Heart right ventricle (tissue), 16 donors: ENCODE data around the gene FGF9. TPM values are rescaled to one million over a fixed set of nuclear protein-coding genes. Genes with fewer than 3 reads are reported as not detected.

Experiments used
- ATAC-seq, 8 donors: fragments of 200-7000 bp; cut with Tn5 transposase; one replicate each; pipeline ENCODE4 v1.9.1; 2020; ENCODE audit warnings: mild to moderate bottlenecking in 8 of 8, moderate library complexity in 8 of 8, moderate number of reproducible peaks in 1 of 8
- DNase-seq, 2 donors: peaks; one replicate each; pipeline ENCODE4 v3.0.0-alpha.2; 2020
- H3K27ac ChIP-seq, 10 donors: fragments of 200-600 bp; sonication (generic) in 2 of 10; one replicate each; pipeline versions ENCODE4 v1.5.0 to v1.8.0; 2020 to 2022; ENCODE audit warnings: mild to moderate bottlenecking in 3 of 10
- H3K27me3 ChIP-seq, 7 donors: fragments of 200-600 bp; one replicate each; pipeline ENCODE4 v1.8.0; 2021 to 2022; ENCODE audit warnings: mild to moderate bottlenecking in 2 of 7
- H3K36me3 ChIP-seq, 9 donors: fragments of 200-600 bp; sonication (generic) in 1 of 9; one replicate each; pipeline versions ENCODE4 v1.5.0 to v1.8.0; 2020 to 2022; ENCODE audit warnings: mild to moderate bottlenecking in 2 of 9
- H3K4me1 ChIP-seq, 9 donors: fragments of 200-600 bp; sonication (generic) in 1 of 9; one replicate each; pipeline versions ENCODE4 v1.5.0 to v1.8.0; 2020 to 2022; ENCODE audit warnings: mild to moderate bottlenecking in 4 of 9
- H3K4me3 ChIP-seq, 10 donors: fragments of 200-600 bp; sonication (generic) in 2 of 10; one replicate each; pipeline versions ENCODE4 v1.5.0 to v1.8.0; 2020 to 2022; ENCODE audit warnings: mild to moderate bottlenecking in 7 of 10, moderate library complexity in 2 of 10
- H3K9me3 ChIP-seq, 11 donors: fragments of 200-600 bp in 10 of 11; sonication (generic) in 2 of 11; one replicate each; pipeline versions ENCODE4 v1.5.0 to v1.8.0; 2013 to 2022; ENCODE audit warnings: mild to moderate bottlenecking in 2 of 11, control low read depth in 1 of 11, moderate library complexity in 1 of 11
- CTCF ChIP-seq, 9 donors: fragments of 200-600 bp; sonication (generic) in 2 of 9; IDR thresholded peaks; one replicate each; pipeline versions ENCODE4 v1.5.0 to v1.8.0; 2021 to 2022; ENCODE audit warnings: antibody characterized with exemption in 9 of 9, mild to moderate bottlenecking in 5 of 9, moderate library complexity in 1 of 9
- WGBS, 2 donors: extraction: QIAGEN DNeasy Blood & Tissue Kit; methylation state at CpG; one replicate each; pipeline ENCODE4 v1.1.7; 2013; ENCODE audit warnings: inconsistent platforms in 1 of 2; 5-methylcytosine and 5-hydroxymethylcytosine counted together
- intact Hi-C, 10 donors: fragments of 100-400 bp; cut with DNase I; formaldehyde crosslinking; loops; one replicate each; pipeline versions ENCODE4 v1.11.1 to v1.14.2; 2022
- polyA plus RNA-seq, 2 donors: library from polyadenylated mRNA; stranded (reverse); fragments of 200-250 nt; gene quantifications; one replicate each; pipeline ENCODE4 v1.2.3, GENCODE V29; 2013
- total RNA-seq, 10 donors: library from RNA; stranded (reverse); fragmentation: NEBNext Ultra II Directional in 3 of 10; extraction: Animal tissue kit (Norgen Biotek cat#: 25700) in 3 of 10; gene quantifications; one replicate each; pipeline versions ENCODE4 v1.2.1 to v1.2.4, GENCODE V29; 2021 to 2023
- donor health status: Arrhythmogenic right ventricular cardiomyopathy.
- donor health status: ischemic (EF 13 %, LVEDD 7.1; RV severe dilation, severe dysfunction).
- donor health status: healthy with polysubstance abuse.
- donor health status: DM: no; HTN: yes; CAD: no.
- donor health status: DM: no; HTN: no; CAD: no.
- donor health status: ischemic (EF 25% LVEDD 6.9; RV normal size, moderate dysfunction).
- donor health status: ischemic (EF 25% LVEDD 5.7; RV mildly dilated, moderate dysfunction).
- donor health status: healthy.
- donor health status: DM: yes; HTN: yes; CAD: no.
- donor health status: Ischemic cardiomyopathy.
- donor health status: ischemic (EF 35%, LVEDD 5.7; RV mildly dilated, moderate dysfunction).
- donor health status: nonischemic (EF 11% LVEDD 7.7; RV severe dilation, severe dysfunction).
- donor health status: DM: yes; HTN: yes; CAD: no.
- donor health status: PGD.
- donor health status: ischemic (EF 29% LVEDD 5.4; RV normal size, mild dysfunction).
- donor health status: nonischemic (EF 23%, LVEDD 6.1; RV moderate dilation, normal function).

FGF9 gene
- total and polyA plus RNA-seq, 12 donors: 0.96 to 14.0 (median 9.3) TPM

- TF ChIP-seq CTCF (IDR thresholded peaks at IDR 0.05): no peak
- WGBS, 2 donors: 4 to 5% methylated on average over 23 of the region's 23 CpGs
- H3K36me3 ChIP-seq: no peaks in the 10 kb centered on the region
- H3K4me3 ChIP-seq: peak overlapping the region; percentile 12 to 77 (median 64)
- DNase-seq: no peak
- intact Hi-C loops: no loop called here
- no peak for ATAC-seq
- H3K4me1 ChIP-seq: peaks cover 5 to 46% (median 33%) of the 10 kb centered on the region in 9 donors
- no peaks in the 10 kb centered on the region for H3K9me3 ChIP-seq
- H3K27me3 ChIP-seq: peaks cover 0 to 87% (median 69%) of the 10 kb centered on the region in 7 donors
- peak overlapping the region in 4 of 10 donors; percentile 68 to 71 (median 70) for H3K27ac ChIP-seq
Measured at GRCh38 chr13:21668732-21669275, 2.1 kb upstream of the FGF9 start.

- WGBS, 2 donors: 0% methylated on average over 64 to 70 of the region's 70 CpGs
- DNase-seq (peak; percentile 35 to 59), ATAC-seq (peak; percentile 24 to 65 (median 52))
- Histone ChIP-seq H3K4me3 (peak overlapping the region; percentile 44 to 77 (median 64)), H3K4me1 (peaks cover 5 to 59% (median 39%) of the 10 kb centered on the region in 9 donors), H3K36me3 (no peaks in the 10 kb centered on the region), H3K27me3 (peaks cover 0 to 95% (median 69%) of the 10 kb centered on the region in 7 donors), H3K27ac (peak overlapping the region in 9 of 10 donors; percentile 13 to 71 (median 62)), H3K9me3 (no peaks in the 10 kb centered on the region)
- TF ChIP-seq CTCF (IDR thresholded peaks at IDR 0.05): peak in 5 of 9 donors; percentile 10 to 32 (median 23)
- intact Hi-C loops: loop anchor here in 3 of 10 donors (5.0 to 10.0 kb wide), 2 partner anchors 65 to 67 kb away; no protein-coding TSS in a partner anchor
Measured at GRCh38 chr13:21670006-21670882, 629 bp upstream of the FGF9 start.

GRCh38 chr13:21671620-21672286, 880 bp downstream of the FGF9 start:
- intact Hi-C loops: loop anchor here in 3 of 10 donors (5.0 to 10.0 kb wide), 2 partner anchors 63 to 66 kb away; no protein-coding TSS in a partner anchor
- Histone ChIP-seq H3K9me3 (no peaks in the 10 kb centered on the region), H3K4me1 (peaks cover 5 to 65% (median 50%) of the 10 kb centered on the region in 9 donors), H3K27me3 (peaks cover 0 to 100% (median 68%) of the 10 kb centered on the region in 7 donors), H3K27ac (peak overlapping the region in 3 of 10 donors; percentile 49 to 70 (median 52)), H3K36me3 (no peaks in the 10 kb centered on the region), H3K4me3 (peak overlapping the region; percentile 44 to 77 (median 64))
- DNase-seq (no peak), ATAC-seq (no peak)
- 0 to 1% methylated on average over 15 of the region's 15 CpGs for WGBS, 2 donors
- no peak for TF ChIP-seq CTCF (IDR thresholded peaks at IDR 0.05)

- Histone ChIP-seq H3K36me3 (no peaks in the 10 kb centered on the region), H3K4me3 (peak overlapping the region; percentile 44 to 77 (median 64)), H3K27me3 (peaks cover 0 to 100% (median 68%) of the 10 kb centered on the region in 7 donors), H3K27ac (peak overlapping the region in 2 of 10 donors; percentile 70 to 83), H3K4me1 (peaks cover 5 to 65% (median 52%) of the 10 kb centered on the region in 9 donors), H3K9me3 (no peaks in the 10 kb centered on the region)
- WGBS, 2 donors: 4 to 9% methylated on average over 4 of the region's 4 CpGs
- TF ChIP-seq CTCF (IDR thresholded peaks at IDR 0.05): no peak
- DNase-seq (no peak), ATAC-seq (no peak)
- intact Hi-C loops: loop anchor here in 3 of 10 donors (5.0 to 10.0 kb wide), 2 partner anchors 63 to 65 kb away; no protein-coding TSS in a partner anchor
Measured at GRCh38 chr13:21672287-21672680, 1.4 kb downstream of the FGF9 start.
